Esophagus squamous epithelium (tissue), 5 donors: ENCODE data around the gene PLIN1. TPM values are rescaled to one million over a fixed set of nuclear protein-coding genes. Genes with fewer than 3 reads are reported as not detected.

Source experiments
- DNase-seq: peaks from one replicate; lab custom pipeline; 2025; lab: John Stamatoyannopoulos, UW
- H3K27ac ChIP-seq, 4 donors: fragments of 200-600 bp; sonication (generic); one replicate each; pipeline ENCODE4 v1.5.1; 2016 to 2019; ENCODE audit warnings: mild to moderate bottlenecking in 1 of 4
- H3K27me3 ChIP-seq, 4 donors: fragments of 200-600 bp; sonication (generic); 1 replicate in 3 of 4; 2 replicates in 1 of 4; pipeline versions ENCODE4 v1.5.1 to v1.6.0; 2017 to 2021; ENCODE audit warnings: antibody characterized with exemption in 1 of 4
- H3K36me3 ChIP-seq, 3 donors: fragments of 200-600 bp; sonication (generic); one replicate each; pipeline ENCODE4 v1.5.1; 2016 to 2019
- H3K4me1 ChIP-seq, 3 donors: fragments of 200-600 bp; sonication (generic); one replicate each; pipeline ENCODE4 v1.5.1; 2017 to 2019
- H3K4me3 ChIP-seq, 4 donors: fragments of 200-600 bp; sonication (generic); 1 replicate in 3 of 4; 2 replicates in 1 of 4; pipeline ENCODE4 v1.5.1; 2016 to 2019; ENCODE audit warnings: mild to moderate bottlenecking in 2 of 4, moderate library complexity in 1 of 4
- H3K9me3 ChIP-seq, 3 donors: fragments of 200-600 bp; sonication (generic); one replicate each; pipeline ENCODE4 v1.5.1; 2016 to 2019
- CTCF ChIP-seq, 6 experiments: fragments of 450-650 bp in 4 of 6; fragments of 200-600 bp in 2 of 6; sonication (generic) in 2 of 6; IDR thresholded peaks; one replicate each; pipeline ENCODE4 v1.5.1; 2016 to 2019; ENCODE audit warnings: antibody characterized with exemption in 6 of 6, mild to moderate bottlenecking in 4 of 6, moderate library complexity in 4 of 6
- POLR2A ChIP-seq, 4 donors: fragments of 450-650 bp; IDR thresholded peaks; one replicate each; pipeline ENCODE4 v1.6.1; 2017; ENCODE audit warnings: antibody characterized with exemption in 4 of 4, mild to moderate bottlenecking in 4 of 4, moderate library complexity in 3 of 4
- WGBS, 2 donors: methylation state at CpG; one replicate each; pipeline ENCODE4 v1.1.5; 2018; 5-methylcytosine and 5-hydroxymethylcytosine counted together
- intact Hi-C: fragments of 100-400 bp; cut with DNase I; formaldehyde crosslinking; loops from one replicate; pipeline ENCODE4 v1.15.0; 2022
- total RNA-seq, 4 donors: library from RNA; depleted of rRNA; stranded (reverse); fragments of >200 nt; gene quantifications; one replicate each; pipeline ENCODE4 v1.1.0, GENCODE V29; 2016
- donor health status: DM: yes; HTN: yes; CAD: no.

Gene PLIN1
- total RNA-seq, 4 donors from 2014 or later = 0.26 to 3.6 (median 0.91) TPM

GRCh38 chr15:89666184-89666857 is 12.8 kb downstream of the PLIN1 start:
- Histone ChIP-seq H3K27ac (peak overlapping the region; percentile 75 to 94 (median 84)), H3K4me1 (peaks cover 11 to 35% (median 11%) of the 10 kb centered on the region in 3 donors), H3K36me3 (no peaks in the 10 kb centered on the region), H3K4me3 (peak overlapping the region in 3 of 4 donors; percentile 44 to 68 (median 49)), H3K27me3 (peaks cover 0 to 9% (median 0%) of the 10 kb centered on the region in 4 donors), H3K9me3 (no peaks in the 10 kb centered on the region)
- no peak for DNase-seq
- TF ChIP-seq POLR2A (IDR thresholded peaks at IDR 0.05) (no peak), CTCF (IDR thresholded peaks at IDR 0.05) (no peak)
- intact Hi-C loops = no loop called here
- WGBS, 2 donors = 67% methylated on average over 1 of the region's 8 CpGs; no CpG with 5 or more reads in 1 of the 2 donors

- 0% methylated on average over 5 to 14 of the region's 72 CpGs for WGBS, 2 donors
- no peaks in the 10 kb centered on the region for H3K36me3 ChIP-seq
- H3K27me3 ChIP-seq = peaks cover 0 to 9% (median 0%) of the 10 kb centered on the region in 4 donors
- peaks cover 11 to 35% (median 11%) of the 10 kb centered on the region in 3 donors for H3K4me1 ChIP-seq
- intact Hi-C loops = no loop called here
- no peaks in the 10 kb centered on the region for H3K9me3 ChIP-seq
- TF ChIP-seq CTCF (IDR thresholded peaks at IDR 0.05) = no peak
- TF ChIP-seq POLR2A (IDR thresholded peaks at IDR 0.05) = peak in 2 of 4 donors; percentile 18 to 28
- H3K27ac ChIP-seq = peak overlapping the region; percentile 75 to 94 (median 84)
- peak overlapping the region; percentile 32 to 68 (median 46) for H3K4me3 ChIP-seq
- no peak for DNase-seq
Measured at GRCh38 chr15:89665449-89666181, 13.6 kb downstream of the PLIN1 start.

- Histone ChIP-seq H3K27ac (peak overlapping the region; percentile 54 to 87 (median 78)), H3K27me3 (peaks cover 0 to 9% (median 0%) of the 10 kb centered on the region in 4 donors), H3K36me3 (no peaks in the 10 kb centered on the region), H3K4me3 (peak overlapping the region; percentile 32 to 68 (median 46)), H3K9me3 (no peaks in the 10 kb centered on the region), H3K4me1 (peaks cover 11 to 35% (median 11%) of the 10 kb centered on the region in 3 donors)
- intact Hi-C loops = no loop called here
- DNase-seq = no peak
- TF ChIP-seq POLR2A (IDR thresholded peaks at IDR 0.05) = no peak
- TF ChIP-seq CTCF (IDR thresholded peaks at IDR 0.05) = no peak
- 80 to 82% methylated on average over 13 of the region's 13 CpGs for WGBS, 2 donors
Measured at GRCh38 chr15:89664441-89665350, 14.5 kb downstream of the PLIN1 start.

- no peaks in the 10 kb centered on the region for H3K9me3 ChIP-seq
- peaks cover 0 to 9% (median 0%) of the 10 kb centered on the region in 4 donors for H3K27me3 ChIP-seq
- H3K27ac ChIP-seq = peak overlapping the region; percentile 37 to 76 (median 66)
- no peaks in the 10 kb centered on the region for H3K36me3 ChIP-seq
- intact Hi-C loops = no loop called here
- no peak for DNase-seq
- peaks cover 11 to 35% (median 11%) of the 10 kb centered on the region in 3 donors for H3K4me1 ChIP-seq
- TF ChIP-seq CTCF (IDR thresholded peaks at IDR 0.05) (no peak), POLR2A (IDR thresholded peaks at IDR 0.05) (no peak)
- WGBS, 2 donors = 22 to 34% methylated on average over 9 to 10 of the region's 11 CpGs
- no peak overlapping the region for H3K4me3 ChIP-seq
Measured at GRCh38 chr15:89662893-89663626, 16.1 kb downstream of the PLIN1 start.
